ENCODE results near the gene SH3BGRL2. TPM values are rescaled to one million over a fixed set of nuclear protein-coding genes. Genes with fewer than 3 reads are reported as not detected.

SH3BGRL2 gene
- total and polyA plus RNA-seq, 2 of the 8 experiments (the other 6 are each of a cell fraction or from before 2014, with no cell fraction given) = 6.0 to 20.3 TPM

GRCh38 chr6:79623106-79623505 lies 8.0 kb upstream of the SH3BGRL2 start:
- 84% methylated on average over 5 of the region's 5 CpGs; no CpG with 5 or more reads in 1 of the 2 experiments for WGBS, 2 experiments (ENCODE audit: extremely low coverage in 1 of 2, insufficient coverage in 1 of 2, insufficient read length in 1 of 2, insufficient replicate concordance in 2 of 2, low coverage in 1 of 2, low lambda C conversion rate in 2 of 2, missing lambda C conversion rate in 1 of 2)
- H3K79me2 ChIP-seq (ENCODE audit: control insufficient read depth in 1 of 2, insufficient read depth in 2 of 2, low read length in 2 of 2) = no peaks in the 10 kb centered on the region
- no peak overlapping the region for H4K5ac ChIP-seq (ENCODE audit: insufficient read length, low read depth, low read length)
- H2AFZ ChIP-seq (ENCODE audit: low read length) = no peak overlapping the region
- no peaks in the 10 kb centered on the region for H3K27me3 ChIP-seq (replicated peaks in 1 of 4; ENCODE audit: control insufficient read depth in 3 of 4, extremely low read depth in 1 of 4, insufficient read depth in 3 of 4, low read length in 3 of 4)
- H3K36me3 ChIP-seq (ENCODE audit: control insufficient read depth in 2 of 4, insufficient read depth in 4 of 4, low read length in 3 of 4) = no peaks in the 10 kb centered on the region
- ChIA-PET CTCF (ENCODE audit: partially characterized antibody) (interaction anchor here (0.9 to 2.0 kb wide), 6 partner anchors 9 to 91 kb away, joined by 3 to 4 read pairs (median 3); no protein-coding TSS in a partner anchor), POLR2A (ENCODE audit: partially characterized antibody) (interaction anchor here (2.9 kb wide), 1 partner anchor 8 kb away, joined by 10 read pairs; the partner anchor contains the start of gene SH3BGRL2)
- no peak overlapping the region for H3K27ac ChIP-seq (ENCODE audit: low read depth, low read length)
- no peak overlapping the region for H3K23ac ChIP-seq (ENCODE audit: insufficient read length)
- no peaks in the 10 kb centered on the region for H3K9me3 ChIP-seq (ENCODE audit: insufficient read depth in 2 of 2, low read depth in 1 of 2, low read length in 1 of 2)
- no peak overlapping the region for H3K4me2 ChIP-seq (ENCODE audit: insufficient read depth in 1 of 2, low read depth in 2 of 2, low read length in 2 of 2)
- no peak overlapping the region for H4K91ac ChIP-seq (replicated peaks; ENCODE audit: insufficient read length, low read length)
- no peak overlapping the region for H3K4ac ChIP-seq (replicated peaks; ENCODE audit: insufficient read length, low read depth, low read length)
- no peak overlapping the region for H3K9ac ChIP-seq (replicated peaks in 1 of 4; ENCODE audit: extremely low read depth in 1 of 4, low read depth in 3 of 4, low read length in 3 of 4)
- H2BK120ac ChIP-seq (replicated peaks; ENCODE audit: low read depth, low read length) = no peak overlapping the region
- H3K18ac ChIP-seq (ENCODE audit: extremely low read depth, low read length) = no peak overlapping the region
- H2BK5ac ChIP-seq (ENCODE audit: low read depth, low read length) = no peak overlapping the region
- no peaks in the 10 kb centered on the region for H4K20me1 ChIP-seq (replicated peaks in 1 of 2; ENCODE audit: control insufficient read depth in 1 of 2, insufficient read depth in 2 of 2, low read length in 2 of 2)
- DNase-seq (ENCODE audit: low read depth in 1 of 2, low spot score in 2 of 2) = no peak
- H3K14ac ChIP-seq (ENCODE audit: insufficient read length) = no peak overlapping the region
- no peak overlapping the region for H2BK12ac ChIP-seq (ENCODE audit: low read depth, low read length)
- no peak overlapping the region for H4K8ac ChIP-seq (ENCODE audit: extremely low read depth, insufficient read depth, low read length)
- H2BK15ac ChIP-seq (ENCODE audit: low read length) = no peak overlapping the region
- no peaks in the 10 kb centered on the region for H3K23me2 ChIP-seq (ENCODE audit: low read depth, low read length)
- H3K79me1 ChIP-seq (ENCODE audit: low read depth, low read length) = no peaks in the 10 kb centered on the region
- no peak overlapping the region for H3K4me3 ChIP-seq (ENCODE audit: extremely low read depth in 1 of 4, insufficient read depth in 2 of 4, low read depth in 3 of 4, low read length in 4 of 4)
- no peak overlapping the region for H3K56ac ChIP-seq (replicated peaks; ENCODE audit: insufficient read length, low read depth, low read length)
- no peak overlapping the region for H2BK20ac ChIP-seq (ENCODE audit: low read length)
- H3K4me1 ChIP-seq (replicated peaks in 1 of 4; ENCODE audit: control insufficient read depth in 3 of 4, insufficient read depth in 4 of 4, low read length in 3 of 4) = no peaks in the 10 kb centered on the region
- H2AK5ac ChIP-seq (ENCODE audit: low read depth, low read length) = no peak overlapping the region
- no peak for FAIRE-seq
- TF ChIP-seq BRCA1 (IDR thresholded peaks at IDR 0.05; ENCODE audit: low read depth, low read length) (no peak), RAD21 (IDR thresholded peaks at IDR 0.05 in 1 of 2, conservative IDR thresholded peaks at IDR 0.05 in 1 of 2; ENCODE audit: low read depth in 2 of 2, low read length in 2 of 2) (no peak), NANOG (IDR thresholded peaks at IDR 0.05; ENCODE audit: insufficient read depth, low read depth, low read length, poor library complexity, severe bottlenecking) (no peak), YY1 (IDR thresholded peaks at IDR 0.05; ENCODE audit: low read depth, low read length) (no peak), SIRT6 (IDR thresholded peaks at IDR 0.05; ENCODE audit: low read length) (no peak), CREB1 (IDR thresholded peaks at IDR 0.05) (no peak), ZNF274 (IDR thresholded peaks at IDR 0.05; ENCODE audit: borderline replicate concordance, extremely low read depth, low read length) (no peak), EGR1 (IDR thresholded peaks at IDR 0.05; ENCODE audit: borderline replicate concordance, low read depth, low read length) (no peak), JUN (IDR thresholded peaks at IDR 0.05; ENCODE audit: low read depth, low read length) (no peak), RBBP5 (IDR thresholded peaks at IDR 0.05; ENCODE audit: borderline replicate concordance, low read depth, low read length) (no peak), ASH2L (IDR thresholded peaks at IDR 0.05; ENCODE audit: low read length) (no peak), KDM4A (IDR thresholded peaks at IDR 0.05; ENCODE audit: low read depth, low read length, severe bottlenecking) (no peak)
- TF ChIP-seq, protein P1, sequence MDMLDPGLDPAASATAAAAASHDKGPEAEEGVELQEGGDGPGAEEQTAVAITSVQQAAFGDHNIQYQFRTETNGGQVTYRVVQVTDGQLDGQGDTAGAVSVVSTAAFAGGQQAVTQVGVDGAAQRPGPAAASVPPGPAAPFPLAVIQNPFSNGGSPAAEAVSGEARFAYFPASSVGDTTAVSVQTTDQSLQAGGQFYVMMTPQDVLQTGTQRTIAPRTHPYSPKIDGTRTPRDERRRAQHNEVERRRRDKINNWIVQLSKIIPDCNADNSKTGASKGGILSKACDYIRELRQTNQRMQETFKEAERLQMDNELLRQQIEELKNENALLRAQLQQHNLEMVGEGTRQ (IDR thresholded peaks at IDR 0.05; ENCODE audit: low read length) = no peak

All from H1 (cell line).